Hepatocyte (in vitro differentiated cells): ENCODE results near the gene MRPL41. TPM values are rescaled to one million over a fixed set of nuclear protein-coding genes. Genes with fewer than 3 reads are reported as not detected.

Experiments used
- DNase-seq: peaks from one replicate; pipeline ENCODE4 v3.0.0-alpha.2; 2016; ENCODE audit warnings: low spot score
- H2AFZ ChIP-seq: fragments of 200-600 bp; sonication (generic); 2 replicates; pipeline ENCODE4 v1.6.0; 2016; ENCODE audit warnings: antibody characterized with exemption, mild to moderate bottlenecking
- H3K27ac ChIP-seq: fragments of 200-600 bp; sonication (generic); 2 replicates; pipeline ENCODE4 v1.5.1; 2016; ENCODE audit warnings: mild to moderate bottlenecking
- H3K27me3 ChIP-seq: fragments of 200-600 bp; sonication (generic); 2 replicates; pipeline ENCODE4 v1.6.1; 2016
- H3K36me3 ChIP-seq: fragments of 200-600 bp; sonication (generic); replicated peaks from 2 replicates; pipeline ENCODE4 v1.5.1; 2016; ENCODE audit warnings: low read depth; ENCODE audit not compliant: insufficient read depth
- H3K4me1 ChIP-seq: fragments of 200-600 bp; sonication (generic); 2 replicates; pipeline ENCODE4 v1.5.1; 2016; ENCODE audit warnings: mild to moderate bottlenecking, moderate library complexity; ENCODE audit not compliant: insufficient read depth
- H3K4me2 ChIP-seq: fragments of 200-600 bp; sonication (generic); 2 replicates; pipeline ENCODE4 v1.6.0; 2016
- H3K4me3 ChIP-seq: fragments of 200-600 bp; sonication (generic); 2 replicates; pipeline ENCODE4 v1.5.1; 2016; ENCODE audit warnings: mild to moderate bottlenecking
- H3K79me2 ChIP-seq: fragments of 200-600 bp; sonication (generic); 2 replicates; pipeline ENCODE4 v1.6.0; 2017; ENCODE audit warnings: mild to moderate bottlenecking
- H3K9me2 ChIP-seq: fragments of 200-600 bp; sonication (generic); replicated peaks from 2 replicates; pipeline ENCODE4 v1.6.0; 2017; ENCODE audit warnings: mild to moderate bottlenecking; ENCODE audit not compliant: insufficient read depth
- H3K9me3 ChIP-seq: fragments of 200-600 bp; sonication (generic); 2 replicates; pipeline ENCODE4 v1.5.1; 2016; ENCODE audit warnings: low read depth, mild to moderate bottlenecking
- H4K20me1 ChIP-seq: fragments of 200-600 bp; sonication (generic); 2 replicates; pipeline ENCODE4 v1.6.0; 2016; ENCODE audit warnings: mild to moderate bottlenecking; ENCODE audit not compliant: insufficient read depth, poor library complexity, severe bottlenecking
- EZH2 ChIP-seq: fragments of 200-600 bp; sonication (generic); IDR thresholded peaks from 2 replicates; pipeline ENCODE4 v1.6.1; 2016; ENCODE audit warnings: antibody characterized with exemption, mild to moderate bottlenecking, borderline replicate concordance
- EZH2phosphoT487 ChIP-seq: fragments of 200-600 bp; sonication (generic); IDR thresholded peaks from one replicate; pipeline ENCODE4 v1.6.1; 2018; ENCODE audit warnings: antibody characterized with exemption, mild to moderate bottlenecking, low read depth, moderate library complexity; ENCODE audit not compliant: unreplicated experiment, severe bottlenecking
- WGBS: methylation state at CpG from one replicate; pipeline ENCODE4 v1.1.6; 2016; ENCODE audit warnings: low lambda C conversion rate; ENCODE audit errors: missing lambda C conversion rate; 5-methylcytosine and 5-hydroxymethylcytosine counted together
- polyA plus RNA-seq: library from polyadenylated mRNA; unstranded; fragments of >200 nt; fragmentation: Nextera tagmentation; extraction: Ambion mirVana; gene quantifications from 2 replicates; pipeline ENCODE4 v1.2.1, GENCODE V29; 2016
- total RNA-seq: library from RNA; depleted of rRNA; stranded (reverse); fragments of >200 nt; gene quantifications from 2 replicates; pipeline ENCODE4 v1.2.3, GENCODE V29; 2014
- TF ChIP-seq, protein P1 (sequence below): fragments of 200-600 bp; sonication (generic); IDR thresholded peaks from 2 replicates; pipeline ENCODE4 v1.5.1; 2016; ENCODE audit warnings: antibody characterized with exemption, mild to moderate bottlenecking; ENCODE audit not compliant: poor library complexity

MRPL41 gene
- total and polyA plus RNA-seq, 2 experiments from 2014 or later, result 36.6 to 86.0 TPM

- Histone ChIP-seq H3K9me3 (no peaks in the 10 kb centered on the region), H3K4me3 (no peak overlapping the region), H4K20me1 (no peaks in the 10 kb centered on the region), H3K27me3 (no peaks in the 10 kb centered on the region), H3K79me2 (no peaks in the 10 kb centered on the region), H2AFZ (no peak overlapping the region), H3K27ac (no peak overlapping the region), H3K36me3 (no peaks in the 10 kb centered on the region), H3K4me2 (no peak overlapping the region), H3K9me2 (no peaks in the 10 kb centered on the region), H3K4me1 (no peaks in the 10 kb centered on the region)
- TF ChIP-seq EZH2phosphoT487, result no peak
- TF ChIP-seq, protein P1, sequence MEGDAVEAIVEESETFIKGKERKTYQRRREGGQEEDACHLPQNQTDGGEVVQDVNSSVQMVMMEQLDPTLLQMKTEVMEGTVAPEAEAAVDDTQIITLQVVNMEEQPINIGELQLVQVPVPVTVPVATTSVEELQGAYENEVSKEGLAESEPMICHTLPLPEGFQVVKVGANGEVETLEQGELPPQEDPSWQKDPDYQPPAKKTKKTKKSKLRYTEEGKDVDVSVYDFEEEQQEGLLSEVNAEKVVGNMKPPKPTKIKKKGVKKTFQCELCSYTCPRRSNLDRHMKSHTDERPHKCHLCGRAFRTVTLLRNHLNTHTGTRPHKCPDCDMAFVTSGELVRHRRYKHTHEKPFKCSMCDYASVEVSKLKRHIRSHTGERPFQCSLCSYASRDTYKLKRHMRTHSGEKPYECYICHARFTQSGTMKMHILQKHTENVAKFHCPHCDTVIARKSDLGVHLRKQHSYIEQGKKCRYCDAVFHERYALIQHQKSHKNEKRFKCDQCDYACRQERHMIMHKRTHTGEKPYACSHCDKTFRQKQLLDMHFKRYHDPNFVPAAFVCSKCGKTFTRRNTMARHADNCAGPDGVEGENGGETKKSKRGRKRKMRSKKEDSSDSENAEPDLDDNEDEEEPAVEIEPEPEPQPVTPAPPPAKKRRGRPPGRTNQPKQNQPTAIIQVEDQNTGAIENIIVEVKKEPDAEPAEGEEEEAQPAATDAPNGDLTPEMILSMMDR, result no peak
- TF ChIP-seq EZH2, result no peak
- DNase-seq, result no peak
- 94% methylated on average over 7 of the region's 10 CpGs for WGBS
These were observed 32.1 kb upstream of the MRPL41 start for GRCh38 chr9:137519553-137519952.

GRCh38 chr9:137520614-137521404 lies 30.9 kb upstream of the MRPL41 start:
- Histone ChIP-seq H3K4me1 (no peaks in the 10 kb centered on the region), H2AFZ (no peak overlapping the region), H4K20me1 (no peaks in the 10 kb centered on the region), H3K9me2 (no peaks in the 10 kb centered on the region), H3K27me3 (no peaks in the 10 kb centered on the region), H3K4me2 (no peak overlapping the region), H3K4me3 (no peak overlapping the region), H3K27ac (no peak overlapping the region), H3K36me3 (no peaks in the 10 kb centered on the region), H3K79me2 (no peaks in the 10 kb centered on the region), H3K9me3 (no peaks in the 10 kb centered on the region)
- WGBS, result 93% methylated on average over 30 of the region's 30 CpGs
- DNase-seq, result no peak
- TF ChIP-seq, protein P1, result no peak
- no peak for TF ChIP-seq EZH2phosphoT487
- TF ChIP-seq EZH2, result no peak

- no peak for DNase-seq
- no peaks in the 10 kb centered on the region for H3K79me2 ChIP-seq
- H4K20me1 ChIP-seq, result no peaks in the 10 kb centered on the region
- TF ChIP-seq EZH2phosphoT487 (no peak), EZH2 (no peak)
- TF ChIP-seq, protein P1, result no peak
- no peak overlapping the region for H3K4me2 ChIP-seq
- H3K9me3 ChIP-seq, result no peaks in the 10 kb centered on the region
- no peak overlapping the region for H3K4me3 ChIP-seq
- no peak overlapping the region for H2AFZ ChIP-seq
- H3K4me1 ChIP-seq, result no peaks in the 10 kb centered on the region
- H3K27me3 ChIP-seq, result no peaks in the 10 kb centered on the region
- no peaks in the 10 kb centered on the region for H3K9me2 ChIP-seq
- 92% methylated on average over 18 of the region's 18 CpGs for WGBS
- H3K27ac ChIP-seq, result no peak overlapping the region
- no peaks in the 10 kb centered on the region for H3K36me3 ChIP-seq
These were observed 30.2 kb upstream of the MRPL41 start for GRCh38 chr9:137521405-137521985.
